Measurements from ENCODE around the gene EXOC3L4. TPM values are rescaled to one million over a fixed set of nuclear protein-coding genes. Genes with fewer than 3 reads are reported as not detected.

EXOC3L4 gene
- polyA plus RNA-seq, 1 donor from 2014 or later = not detected

GRCh38 chr14:103058164-103059055, 36.1 kb upstream of the EXOC3L4 start:
- Histone ChIP-seq H3K27ac (ENCODE audit: low read length) (peak overlapping the region; percentile 66), H4K20me1 (ENCODE audit: insufficient read depth) (no peaks in the 10 kb centered on the region), H3K4me3 (ENCODE audit: low read length) (peak overlapping the region; percentile 98), H3K4me2 (ENCODE audit: low read length) (peak overlapping the region; percentile 92), H3K79me2 (replicated peaks; ENCODE audit: insufficient read depth, low read length) (peaks cover 29% of the 10 kb centered on the region), H3K9me2 (ENCODE audit: insufficient read depth, low read length) (no peaks in the 10 kb centered on the region), H3K27me3 (ENCODE audit: insufficient read depth, low read depth, low read length) (no peaks in the 10 kb centered on the region), H3K36me3 (ENCODE audit: insufficient read depth, low read length) (no peaks in the 10 kb centered on the region), H3F3A (ENCODE audit: insufficient read depth, low read length, poor library complexity, severe bottlenecking) (peaks cover 3% of the 10 kb centered on the region), H2AFZ (ENCODE audit: low read depth, low read length) (peak overlapping the region; percentile 73), H3K9ac (ENCODE audit: low read length) (peak overlapping the region; percentile 83), H3K9me3 (ENCODE audit: low read length) (no peaks in the 10 kb centered on the region)
- TF ChIP-seq EZH2 (IDR thresholded peaks at IDR 0.05; ENCODE audit: borderline replicate concordance, insufficient read depth, low read length, poor library complexity, severe bottlenecking) (no peak), CTCF (IDR thresholded peaks at IDR 0.05; ENCODE audit: poor library complexity, severe bottlenecking) (peak; percentile 26), MXI1 (conservative IDR thresholded peaks at IDR 0.05; ENCODE audit: poor library complexity, severe bottlenecking) (peak; percentile 15), SMC3 (conservative IDR thresholded peaks at IDR 0.05; ENCODE audit: poor library complexity) (peak; percentile 18), RAD21 (conservative IDR thresholded peaks at IDR 0.05) (peak; percentile 14)

DNA sequence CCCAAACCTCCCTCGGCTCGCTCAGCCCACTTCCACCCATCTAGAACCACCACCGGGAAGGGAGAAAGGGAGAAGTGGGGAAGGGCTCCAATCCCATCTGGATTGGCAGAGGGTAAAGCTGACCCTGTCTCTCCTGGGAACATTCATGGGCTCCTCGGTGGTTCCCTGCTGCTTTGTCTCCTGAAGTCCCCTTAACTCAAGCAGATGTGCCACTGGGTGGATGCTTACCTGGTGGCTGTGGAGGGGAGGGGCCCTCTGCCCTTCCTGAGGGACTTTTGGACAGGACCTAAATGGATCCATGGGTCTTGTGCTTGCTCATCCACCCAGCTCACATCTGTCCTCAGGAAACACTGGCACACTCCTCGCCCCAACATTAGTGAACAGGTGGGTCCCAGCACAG, 35.0 kb upstream of the EXOC3L4 start:
- Histone ChIP-seq H3K79me2 (replicated peaks; ENCODE audit: insufficient read depth, low read length) (peaks cover 23% of the 10 kb centered on the region), H4K20me1 (ENCODE audit: insufficient read depth) (no peaks in the 10 kb centered on the region), H3K9me2 (ENCODE audit: insufficient read depth, low read length) (no peaks in the 10 kb centered on the region), H3K27me3 (ENCODE audit: insufficient read depth, low read depth, low read length) (no peaks in the 10 kb centered on the region), H3F3A (ENCODE audit: insufficient read depth, low read length, poor library complexity, severe bottlenecking) (peaks cover 3% of the 10 kb centered on the region), H3K4me2 (ENCODE audit: low read length) (peak overlapping the region; percentile 46), H3K9ac (ENCODE audit: low read length) (no peak overlapping the region), H3K36me3 (ENCODE audit: insufficient read depth, low read length) (no peaks in the 10 kb centered on the region), H3K9me3 (ENCODE audit: low read length) (no peaks in the 10 kb centered on the region), H2AFZ (ENCODE audit: low read depth, low read length) (no peak overlapping the region), H3K4me3 (ENCODE audit: low read length) (peak overlapping the region; percentile 98), H3K27ac (ENCODE audit: low read length) (no peak overlapping the region)
- TF ChIP-seq CTCF (IDR thresholded peaks at IDR 0.05; ENCODE audit: poor library complexity, severe bottlenecking) = no peak
- TF ChIP-seq REST (IDR thresholded peaks at IDR 0.05; ENCODE audit: borderline replicate concordance) = no peak
- no peak for TF ChIP-seq POLR2AphosphoS5 (IDR thresholded peaks at IDR 0.05)
- TF ChIP-seq SMC3 (conservative IDR thresholded peaks at IDR 0.05; ENCODE audit: poor library complexity) = no peak
- no peak for TF ChIP-seq RAD21 (conservative IDR thresholded peaks at IDR 0.05)
- no peak for TF ChIP-seq TAF1 (IDR thresholded peaks at IDR 0.05; ENCODE audit: low read depth)
- no peak for TF ChIP-seq MXI1 (conservative IDR thresholded peaks at IDR 0.05; ENCODE audit: poor library complexity, severe bottlenecking)
- TF ChIP-seq EP300 (conservative IDR thresholded peaks at IDR 0.05; ENCODE audit: poor library complexity, severe bottlenecking) = no peak
- TF ChIP-seq EZH2 (IDR thresholded peaks at IDR 0.05; ENCODE audit: borderline replicate concordance, insufficient read depth, low read length, poor library complexity, severe bottlenecking) = no peak

Data from neural cell (in vitro differentiated cells).